H1 (cell line): Measurements from ENCODE around the gene MGAT5B. TPM values are rescaled to one million over a fixed set of nuclear protein-coding genes. Genes with fewer than 3 reads are reported as not detected.

Source experiments
- ASH2L ChIP-seq: fragments of 200-600, 300-600 bp; sonication (generic); IDR thresholded peaks from one replicate; pipeline ENCODE4 v1.7.1; 2017; ENCODE audit warnings: low read length
- ATF2 ChIP-seq: IDR thresholded peaks from 2 replicates; pipeline ENCODE4 v1.6.1; 2012; ENCODE audit warnings: low read length, inconsistent platforms
- CREB1 ChIP-seq: IDR thresholded peaks from 2 replicates; pipeline ENCODE4 v1.6.1; 2012; ENCODE audit warnings: inconsistent platforms
- CTCF ChIP-seq, 3 experiments: IDR thresholded peaks; 1 replicate in 2 of 3; 2 replicates in 1 of 3; pipeline versions ENCODE4 v1.5.1 to v1.6.1; 2011; ENCODE audit warnings: low read length in 3 of 3, mild to moderate bottlenecking in 3 of 3, inconsistent platforms in 2 of 3, low read depth in 1 of 3, moderate library complexity in 1 of 3; ENCODE audit not compliant: insufficient read depth in 1 of 3; ENCODE audit errors: control extremely low read depth in 1 of 3
- FOSL1 ChIP-seq: IDR thresholded peaks from 2 replicates; pipeline ENCODE4 v1.6.1; 2011; ENCODE audit warnings: mild to moderate bottlenecking, low read depth, low read length, moderate library complexity; ENCODE audit not compliant: insufficient read depth
- SIRT6 ChIP-seq: IDR thresholded peaks from one replicate; pipeline ENCODE4 v1.7.1; 2012; ENCODE audit warnings: low read length, inconsistent platforms
- polyA plus RNA-seq, 7 experiments: library from polyadenylated mRNA; depleted of rRNA in 3 of 7; stranded (reverse) in 5 of 7; unstranded in 2 of 7; fragments of >200 nt in 5 of 7; fragments of 200-250 nt in 2 of 7; gene quantifications; 1 replicate in 5 of 7; 2 replicates in 1 of 7; 4 replicates in 1 of 7; pipeline versions ENCODE4 v1.2.1 to v1.2.3, GENCODE V29; 2011 to 2013; ENCODE audit warnings: missing spikeins in 2 of 7, mixed read lengths in 2 of 7
- total RNA-seq: library from RNA; stranded (reverse); fragmentation: NEBNext Ultra II Directional; extraction: Animal tissue kit (Norgen Biotek cat#: 25700); gene quantifications from 2 replicates; pipeline ENCODE4 v1.2.1, GENCODE V29; 2021

MGAT5B gene
- total and polyA plus RNA-seq, 2 of the 8 experiments (the other 6 are each of a cell fraction or from before 2014, with no cell fraction given): 7.9 to 8.2 TPM

GRCh38 chr17:76877437-76877836 is 9.2 kb downstream of the MGAT5B start (continued):
- TF ChIP-seq CTCF (IDR thresholded peaks at IDR 0.05; ENCODE audit: control extremely low read depth in 1 of 3, insufficient read depth in 1 of 3, low read depth in 1 of 3, low read length in 3 of 3) (no peak), ASH2L (no peak), FOSL1 (no peak), CREB1 (no peak), SIRT6 (no peak), ATF2 (no peak)
